Osteoblast (primary cell): ENCODE data around the gene CHN2. TPM values are rescaled to one million over a fixed set of nuclear protein-coding genes. Genes with fewer than 3 reads are reported as not detected.
"Not testable (repeated sequence)": the region's sequence is repeated elsewhere in the genome, so short reads cannot be mapped to it uniquely, and the experiment has no call there.

Source experiments
- DNase-seq: peaks from one replicate; pipeline ENCODE4 v3.0.0; 2011; ENCODE audit warnings: low spot score, mixed read lengths; ENCODE audit not compliant: insufficient read length; ENCODE audit errors: missing footprints
- H2AFZ ChIP-seq: 2 replicates; pipeline ENCODE4 v1.6.0; 2011; ENCODE audit warnings: mild to moderate bottlenecking, low read length
- H3K27ac ChIP-seq: 2 replicates; pipeline ENCODE4 v1.5.1; 2011; ENCODE audit warnings: mild to moderate bottlenecking, low read depth, low read length, moderate library complexity
- H3K27me3 ChIP-seq: 2 replicates; pipeline ENCODE4 v1.6.0; 2012; ENCODE audit warnings: mild to moderate bottlenecking, control low read depth, inconsistent platforms, low read length, moderate library complexity; ENCODE audit not compliant: insufficient read depth
- H3K36me3 ChIP-seq: 2 replicates; pipeline ENCODE4 v1.5.1; 2011; ENCODE audit warnings: mild to moderate bottlenecking, low read length, control low read depth, moderate library complexity; ENCODE audit not compliant: insufficient read depth
- H3K4me1 ChIP-seq: 2 replicates; pipeline ENCODE4 v1.5.1; 2011; ENCODE audit warnings: mild to moderate bottlenecking, low read length, control low read depth, moderate library complexity; ENCODE audit not compliant: insufficient read depth
- H3K4me2 ChIP-seq: 2 replicates; pipeline ENCODE4 v1.6.0; 2011; ENCODE audit warnings: mild to moderate bottlenecking, low read length; ENCODE audit not compliant: insufficient read depth
- H3K4me3 ChIP-seq: fragments of 200-600 bp; sonication (generic); 3 replicates; pipeline ENCODE4 v1.5.1; 2012; ENCODE audit warnings: mild to moderate bottlenecking, low read length, inconsistent platforms; ENCODE audit not compliant: insufficient read depth
- H3K79me2 ChIP-seq: 2 replicates; pipeline ENCODE4 v1.6.0; 2012; ENCODE audit warnings: mild to moderate bottlenecking, low read length, control low read depth, inconsistent platforms; ENCODE audit not compliant: insufficient read depth
- H3K9me3 ChIP-seq: 2 replicates; pipeline ENCODE4 v1.5.1; 2011; ENCODE audit warnings: low read depth, low read length, control low read depth
- H4K20me1 ChIP-seq: 2 replicates; pipeline ENCODE4 v1.6.0; 2012; ENCODE audit warnings: mild to moderate bottlenecking, low read length, control low read depth; ENCODE audit not compliant: insufficient read depth
- CTCF ChIP-seq: IDR thresholded peaks from 2 replicates; pipeline ENCODE4 v1.5.1; 2011; ENCODE audit warnings: mild to moderate bottlenecking, low read depth, low read length, moderate library complexity; ENCODE audit errors: extremely low read depth
- total RNA-seq: library from RNA; depleted of rRNA; stranded (reverse); fragments of >200 nt; gene quantifications from 2 replicates; pipeline ENCODE4 v1.2.3, GENCODE V29; 2012

CHN2 gene
- total RNA-seq, 1 donor: under 0.01 TPM

- no peak overlapping the region for H3K4me3 ChIP-seq
- no peaks in the 10 kb centered on the region for H3K9me3 ChIP-seq
- no peaks in the 10 kb centered on the region for H3K79me2 ChIP-seq
- no peak overlapping the region for H2AFZ ChIP-seq
- H3K27ac ChIP-seq: no peak overlapping the region
- H4K20me1 ChIP-seq: no peaks in the 10 kb centered on the region
- H3K4me2 ChIP-seq: no peak overlapping the region
- DNase-seq: no peak
- H3K36me3 ChIP-seq: no peaks in the 10 kb centered on the region
- no peak for TF ChIP-seq CTCF
- no peaks in the 10 kb centered on the region for H3K4me1 ChIP-seq
- H3K27me3 ChIP-seq: no peaks in the 10 kb centered on the region
Observed at GRCh38 chr7:29208410-29209250, 14.1 kb downstream of the CHN2 start.

GRCh38 chr7:29209745-29210144, 15.2 kb downstream of the CHN2 start:
- Histone ChIP-seq H3K27me3 (no peaks in the 10 kb centered on the region), H3K79me2 (no peaks in the 10 kb centered on the region), H3K27ac (no peak overlapping the region), H3K4me1 (no peaks in the 10 kb centered on the region), H3K36me3 (no peaks in the 10 kb centered on the region), H3K4me3 (no peak overlapping the region), H2AFZ (no peak overlapping the region), H3K9me3 (no peaks in the 10 kb centered on the region), H4K20me1 (no peaks in the 10 kb centered on the region), H3K4me2 (no peak overlapping the region)
- no peak for DNase-seq
- TF ChIP-seq CTCF: no peak

- H3K4me3 ChIP-seq, H2AFZ ChIP-seq, H3K27ac ChIP-seq, H3K27me3 ChIP-seq, H4K20me1 ChIP-seq, DNase-seq, H3K36me3 ChIP-seq, H3K4me2 ChIP-seq, H3K79me2 ChIP-seq, H3K9me3 ChIP-seq, H3K4me1 ChIP-seq: not testable (repeated sequence)
Observed at GRCh38 chr7:29212736-29213135, 18.2 kb downstream of the CHN2 start.

GRCh38 chr7:29214056-29214455, 19.5 kb downstream of the CHN2 start:
- Histone ChIP-seq H3K9me3 (no peaks in the 10 kb centered on the region), H3K4me2 (no peak overlapping the region), H3K27ac (no peak overlapping the region), H3K79me2 (no peaks in the 10 kb centered on the region), H3K27me3 (no peaks in the 10 kb centered on the region), H3K4me1 (no peaks in the 10 kb centered on the region), H3K4me3 (no peak overlapping the region), H4K20me1 (no peaks in the 10 kb centered on the region), H2AFZ (no peak overlapping the region), H3K36me3 (no peaks in the 10 kb centered on the region)
- no peak for DNase-seq
- no peak for TF ChIP-seq CTCF
